ENCODE results near the gene NDUFS4.

The NDUFS4 gene

GRCh38 chr5:53714667-53715010 is 154.2 kb downstream of the NDUFS4 start:
- no peak overlapping the region for H3K9ac ChIP-seq (ENCODE audit: low read length)
- no peaks in the 10 kb centered on the region for H3K27me3 ChIP-seq (ENCODE audit: control insufficient read depth in 1 of 2, insufficient read depth in 2 of 2, low read length in 2 of 2)
- H3K9me3 ChIP-seq (ENCODE audit: low read length) = peaks cover 4% of the 10 kb centered on the region
- H3K36me3 ChIP-seq (ENCODE audit: insufficient read depth, low read length) = no peaks in the 10 kb centered on the region
- no peak overlapping the region for H3K27ac ChIP-seq (ENCODE audit: low read depth, low read length)
- H3K4me3 ChIP-seq (ENCODE audit: low read depth in 1 of 2, low read length in 2 of 2) = no peak overlapping the region
- H3K4me1 ChIP-seq (ENCODE audit: insufficient read depth, low read length) = no peaks in the 10 kb centered on the region

GRCh38 chr5:53726121-53726520 is 165.7 kb downstream of the NDUFS4 start:
- Histone ChIP-seq H3K27ac (ENCODE audit: low read depth, low read length) (no peak overlapping the region), H3K36me3 (ENCODE audit: insufficient read depth, low read length) (no peaks in the 10 kb centered on the region), H3K4me3 (ENCODE audit: low read depth in 1 of 2, low read length in 2 of 2) (no peak overlapping the region), H3K27me3 (ENCODE audit: control insufficient read depth in 1 of 2, insufficient read depth in 2 of 2, low read length in 2 of 2) (no peaks in the 10 kb centered on the region), H3K9ac (ENCODE audit: low read length) (no peak overlapping the region), H3K9me3 (ENCODE audit: low read length) (no peaks in the 10 kb centered on the region), H3K4me1 (ENCODE audit: insufficient read depth, low read length) (no peaks in the 10 kb centered on the region)

GRCh38 chr5:53730943-53731342 is 170.5 kb downstream of the NDUFS4 start:
- Histone ChIP-seq H3K4me1 (ENCODE audit: insufficient read depth, low read length) (no peaks in the 10 kb centered on the region), H3K27ac (ENCODE audit: low read depth, low read length) (no peak overlapping the region), H3K4me3 (ENCODE audit: low read depth in 1 of 2, low read length in 2 of 2) (no peak overlapping the region), H3K36me3 (ENCODE audit: insufficient read depth, low read length) (no peaks in the 10 kb centered on the region), H3K9ac (ENCODE audit: low read length) (no peak overlapping the region), H3K9me3 (ENCODE audit: low read length) (no peaks in the 10 kb centered on the region), H3K27me3 (ENCODE audit: control insufficient read depth in 1 of 2, insufficient read depth in 2 of 2, low read length in 2 of 2) (no peaks in the 10 kb centered on the region)

All from muscle layer of colon (tissue), 2 donors.